Heart left ventricle (tissue), 13 donors: ENCODE data around the gene ANO3.

Source experiments
- POLR2A ChIP-seq, 2 donors: fragments of 450-650 bp; IDR thresholded peaks; one replicate each; pipeline ENCODE4 v1.6.1; 2017; ENCODE audit warnings: antibody characterized with exemption in 2 of 2, mild to moderate bottlenecking in 2 of 2, moderate library complexity in 2 of 2
- TF ChIP-seq, protein P1 (sequence below), 12 donors: fragments of 200-600 bp; sonication (generic) in 4 of 12; IDR thresholded peaks; one replicate each; pipeline versions ENCODE4 v1.5.0 to v1.8.0; 2018 to 2022; ENCODE audit warnings: antibody characterized with exemption in 12 of 12, mild to moderate bottlenecking in 5 of 12
- donor health status: ischemic (EF 13 %, LVEDD 7.1; RV severe dilation, severe dysfunction).
- donor health status: DM: no; HTN: yes; CAD: no.
- donor health status: DM: no; HTN: no; CAD: no.
- donor health status: ischemic (EF 25% LVEDD 6.9; RV normal size, moderate dysfunction).
- donor health status: ischemic (EF 25% LVEDD 5.7; RV mildly dilated, moderate dysfunction).
- donor health status: ischemic (EF 35%, LVEDD 5.7; RV mildly dilated, moderate dysfunction).
- donor health status: nonischemic (EF 11% LVEDD 7.7; RV severe dilation, severe dysfunction).
- donor health status: DM: yes; HTN: yes; CAD: no.
- donor health status: PGD.
- donor health status: ischemic (EF 29% LVEDD 5.4; RV normal size, mild dysfunction).
- donor health status: nonischemic (EF 23%, LVEDD 6.1; RV moderate dilation, normal function).

DNA sequence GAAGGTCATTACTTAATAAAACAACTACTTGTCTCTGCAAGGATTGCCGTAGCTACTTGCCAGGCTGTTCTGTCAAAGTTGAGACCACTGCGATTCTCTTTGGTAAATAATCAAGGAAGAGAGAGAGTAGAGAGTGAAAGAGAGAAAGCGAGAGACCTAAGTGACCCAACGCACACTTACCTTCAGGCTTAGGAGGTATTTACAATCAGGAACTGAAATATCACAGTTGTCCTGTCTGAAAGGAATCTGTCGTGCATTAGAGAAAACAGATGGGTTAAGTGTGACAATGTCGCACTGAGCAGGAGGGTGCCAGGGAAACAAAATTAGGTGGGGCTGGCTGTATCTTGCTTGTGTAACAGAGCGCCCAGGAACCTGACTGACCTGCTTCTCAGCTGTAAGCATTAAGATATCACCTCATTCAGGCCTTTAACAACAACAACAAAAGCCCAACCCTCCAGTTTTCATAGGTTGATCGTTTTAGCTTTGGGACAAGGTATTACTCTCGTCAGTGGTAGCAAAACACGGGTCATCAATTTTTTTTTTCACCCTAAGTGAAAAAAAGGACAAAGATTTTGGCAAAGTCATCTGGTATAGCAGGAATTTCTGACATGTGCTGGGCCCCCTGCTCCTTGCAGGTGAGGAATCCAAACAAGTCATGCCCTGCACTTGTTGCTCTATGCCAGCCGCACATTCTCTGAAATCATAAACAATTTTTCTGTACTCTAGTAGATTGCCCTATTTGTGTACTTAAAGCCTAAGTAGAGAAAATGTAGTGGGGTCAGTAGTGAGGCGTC, 240.1 kb downstream of the ANO3 start, which contains the start of gene MUC15:
- TF ChIP-seq, protein P1, sequence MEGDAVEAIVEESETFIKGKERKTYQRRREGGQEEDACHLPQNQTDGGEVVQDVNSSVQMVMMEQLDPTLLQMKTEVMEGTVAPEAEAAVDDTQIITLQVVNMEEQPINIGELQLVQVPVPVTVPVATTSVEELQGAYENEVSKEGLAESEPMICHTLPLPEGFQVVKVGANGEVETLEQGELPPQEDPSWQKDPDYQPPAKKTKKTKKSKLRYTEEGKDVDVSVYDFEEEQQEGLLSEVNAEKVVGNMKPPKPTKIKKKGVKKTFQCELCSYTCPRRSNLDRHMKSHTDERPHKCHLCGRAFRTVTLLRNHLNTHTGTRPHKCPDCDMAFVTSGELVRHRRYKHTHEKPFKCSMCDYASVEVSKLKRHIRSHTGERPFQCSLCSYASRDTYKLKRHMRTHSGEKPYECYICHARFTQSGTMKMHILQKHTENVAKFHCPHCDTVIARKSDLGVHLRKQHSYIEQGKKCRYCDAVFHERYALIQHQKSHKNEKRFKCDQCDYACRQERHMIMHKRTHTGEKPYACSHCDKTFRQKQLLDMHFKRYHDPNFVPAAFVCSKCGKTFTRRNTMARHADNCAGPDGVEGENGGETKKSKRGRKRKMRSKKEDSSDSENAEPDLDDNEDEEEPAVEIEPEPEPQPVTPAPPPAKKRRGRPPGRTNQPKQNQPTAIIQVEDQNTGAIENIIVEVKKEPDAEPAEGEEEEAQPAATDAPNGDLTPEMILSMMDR (IDR thresholded peaks at IDR 0.05): no peak
- no peak for TF ChIP-seq POLR2A (IDR thresholded peaks at IDR 0.05)
